Effector CD4-positive, alpha-beta T cell (primary cell): ENCODE data around the gene CR2.
"Not testable (repeated sequence)": the region's sequence is repeated elsewhere in the genome, so short reads cannot be mapped to it uniquely, and the experiment has no call there.

Experiments
- DNase-seq: peaks from one replicate; pipeline ENCODE4 v3.0.0-alpha.2; 2020

CR2 gene

GRCh38 chr1:207516729-207517128, 62.6 kb downstream of the CR2 start:
- DNase-seq: no peak

DNA sequence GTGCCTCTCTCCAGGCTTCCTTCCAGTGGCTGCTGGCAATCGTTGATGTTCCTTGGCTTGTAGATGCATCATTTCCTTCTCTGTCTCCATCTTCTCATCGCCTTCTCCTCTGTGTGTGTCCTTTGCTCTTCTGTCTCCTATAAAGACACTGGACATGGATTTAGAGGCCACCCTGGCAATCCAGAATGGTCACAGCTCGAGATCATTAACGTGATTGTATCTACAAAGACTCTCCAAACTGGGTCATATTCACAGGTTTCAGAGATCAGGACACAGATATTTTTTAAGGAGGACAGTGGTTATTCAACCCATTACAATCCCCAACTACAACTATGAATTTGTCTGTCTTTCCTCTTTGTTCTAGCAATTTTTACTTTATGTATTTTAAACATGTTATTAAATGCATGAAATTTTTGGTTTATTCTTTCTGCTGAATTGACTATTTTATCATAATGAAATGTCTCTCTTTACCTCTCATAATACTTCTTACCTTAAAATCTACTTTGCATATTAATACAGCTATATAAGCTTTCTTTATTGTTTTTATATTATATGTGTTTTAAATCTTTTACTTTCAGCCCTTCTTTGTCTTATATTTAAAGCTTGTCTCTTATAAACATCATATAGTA, 64.6 kb downstream of the CR2 start:
- DNase-seq: no peak

DNA sequence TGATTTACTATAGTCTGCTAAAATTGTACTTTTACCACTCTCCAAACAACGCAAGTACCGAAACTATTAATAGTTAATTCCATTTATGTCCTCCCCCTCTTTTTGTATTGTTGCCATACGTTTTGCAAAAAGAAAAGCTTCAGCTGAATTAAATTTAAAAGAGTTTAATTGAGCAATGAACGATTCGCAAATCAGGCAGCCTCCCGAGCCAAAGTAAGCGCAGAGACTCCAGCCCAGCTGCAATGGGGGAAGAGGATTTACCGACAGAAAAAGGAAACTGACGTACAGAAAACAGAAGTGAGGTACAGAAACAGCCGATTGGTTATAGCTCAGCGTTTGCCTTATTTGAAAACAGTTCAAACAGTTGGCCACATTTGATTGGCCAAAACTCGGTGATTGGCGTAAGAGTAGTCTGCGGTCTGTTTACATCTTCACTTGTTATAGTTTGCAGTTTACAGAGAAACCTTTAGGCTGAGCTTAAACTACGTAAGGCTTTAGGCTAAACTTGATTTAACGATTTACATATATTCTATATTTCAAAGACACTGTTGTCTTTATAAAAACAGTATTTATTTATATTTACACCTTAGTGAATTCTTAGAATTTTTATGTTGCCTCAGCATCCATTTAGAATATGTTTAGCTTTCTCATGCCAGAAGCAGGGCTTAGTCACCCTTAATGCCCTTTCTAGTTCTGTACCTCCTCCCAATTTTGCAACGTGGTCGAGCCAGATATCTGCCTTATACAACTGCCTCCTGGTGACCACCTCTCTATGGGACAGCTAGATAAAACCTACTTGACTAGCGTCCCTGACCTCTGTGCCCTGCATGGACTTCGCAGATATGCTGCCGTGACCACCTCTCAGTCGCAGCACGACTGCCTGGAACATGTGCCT, 65.6 kb downstream of the CR2 start:
- DNase-seq: no peak

- DNase-seq: not testable (repeated sequence)
These were observed 66.5 kb downstream of the CR2 start for GRCh38 chr1:207520400-207521345.

- DNase-seq: not testable (repeated sequence)
These were observed 71.1 kb downstream of the CR2 start for GRCh38 chr1:207525239-207525638.

DNA sequence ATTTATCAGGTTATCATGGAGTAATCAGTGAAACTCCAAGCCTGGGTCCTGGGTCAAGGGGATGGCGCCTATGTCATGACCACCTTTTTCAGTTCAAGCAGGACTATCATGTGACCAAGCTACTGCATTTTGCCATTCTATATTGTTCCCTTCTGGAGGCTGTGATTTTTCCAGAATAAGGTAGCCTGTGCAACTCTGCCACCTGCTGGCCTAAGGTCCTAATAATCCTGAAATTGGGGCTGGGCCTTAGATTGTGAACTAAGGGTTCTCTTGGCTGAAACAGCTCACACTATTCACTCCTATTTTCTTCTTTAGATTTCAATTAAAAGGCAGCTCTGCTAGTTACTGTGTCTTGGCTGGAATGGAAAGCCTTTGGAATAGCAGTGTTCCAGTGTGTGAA, 74.3 kb downstream of the CR2 start:
- DNase-seq: not testable (repeated sequence)

DNA sequence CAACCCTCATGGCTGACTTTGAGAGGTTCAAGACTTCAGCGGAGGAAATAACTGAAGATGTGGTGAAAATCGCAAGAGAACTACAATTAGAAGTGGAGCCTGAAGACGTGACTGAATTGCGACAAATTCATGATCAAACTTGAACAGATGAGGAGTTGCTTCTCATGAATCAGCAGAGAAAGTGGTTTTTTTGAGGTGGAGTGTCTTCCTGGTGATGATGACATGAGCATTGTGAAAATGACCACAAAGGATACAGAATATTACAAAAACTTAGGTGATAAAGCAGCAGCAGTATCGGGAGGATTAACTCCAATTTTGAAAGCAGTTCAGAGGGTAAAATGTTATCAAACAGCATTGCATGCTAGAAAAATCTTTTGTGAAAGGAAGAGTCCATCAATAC, 82.1 kb downstream of the CR2 start:
- not testable (repeated sequence) for DNase-seq
